NK-92 (cell line): ENCODE data around the gene ADAR.

Experiments
- DNase-seq: peaks from one replicate; lab custom pipeline; 2025; ENCODE audit not compliant: unreplicated experiment; lab: John Stamatoyannopoulos, UW

Gene ADAR

GRCh38 chr1:154533952-154534844 is 73.8 kb downstream of the ADAR start:
- DNase-seq: no peak
